GM12874 (cell line): ENCODE data around the gene KDM4B.

Source experiments
- TF ChIP-seq, protein P1 (sequence below): IDR thresholded peaks from 2 replicates; pipeline ENCODE4 v1.5.1; 2011; ENCODE audit warnings: low read depth, mild to moderate bottlenecking, control low read depth, low read length, moderate library complexity; ENCODE audit not compliant: insufficient read depth

Gene KDM4B

DNA sequence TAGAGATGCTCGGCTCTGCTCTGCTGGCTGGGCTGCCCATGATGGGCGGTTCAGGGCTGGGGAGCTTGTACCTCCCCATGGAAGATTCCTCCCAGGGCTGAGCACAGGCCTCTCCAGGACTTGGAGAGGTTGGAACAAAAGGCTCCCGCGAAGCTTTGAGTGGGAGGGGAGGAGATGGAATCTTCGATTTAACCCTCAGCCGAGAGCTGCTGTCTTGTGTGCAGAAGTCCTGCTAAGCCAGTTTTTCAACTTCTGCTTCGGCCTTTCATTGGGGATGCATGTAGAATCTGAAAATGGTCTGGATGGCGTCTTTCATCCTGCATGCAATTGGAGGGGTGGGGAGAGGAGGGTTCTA is 163.3 kb downstream of the KDM4B start:
- TF ChIP-seq, protein P1, sequence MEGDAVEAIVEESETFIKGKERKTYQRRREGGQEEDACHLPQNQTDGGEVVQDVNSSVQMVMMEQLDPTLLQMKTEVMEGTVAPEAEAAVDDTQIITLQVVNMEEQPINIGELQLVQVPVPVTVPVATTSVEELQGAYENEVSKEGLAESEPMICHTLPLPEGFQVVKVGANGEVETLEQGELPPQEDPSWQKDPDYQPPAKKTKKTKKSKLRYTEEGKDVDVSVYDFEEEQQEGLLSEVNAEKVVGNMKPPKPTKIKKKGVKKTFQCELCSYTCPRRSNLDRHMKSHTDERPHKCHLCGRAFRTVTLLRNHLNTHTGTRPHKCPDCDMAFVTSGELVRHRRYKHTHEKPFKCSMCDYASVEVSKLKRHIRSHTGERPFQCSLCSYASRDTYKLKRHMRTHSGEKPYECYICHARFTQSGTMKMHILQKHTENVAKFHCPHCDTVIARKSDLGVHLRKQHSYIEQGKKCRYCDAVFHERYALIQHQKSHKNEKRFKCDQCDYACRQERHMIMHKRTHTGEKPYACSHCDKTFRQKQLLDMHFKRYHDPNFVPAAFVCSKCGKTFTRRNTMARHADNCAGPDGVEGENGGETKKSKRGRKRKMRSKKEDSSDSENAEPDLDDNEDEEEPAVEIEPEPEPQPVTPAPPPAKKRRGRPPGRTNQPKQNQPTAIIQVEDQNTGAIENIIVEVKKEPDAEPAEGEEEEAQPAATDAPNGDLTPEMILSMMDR = no peak

DNA sequence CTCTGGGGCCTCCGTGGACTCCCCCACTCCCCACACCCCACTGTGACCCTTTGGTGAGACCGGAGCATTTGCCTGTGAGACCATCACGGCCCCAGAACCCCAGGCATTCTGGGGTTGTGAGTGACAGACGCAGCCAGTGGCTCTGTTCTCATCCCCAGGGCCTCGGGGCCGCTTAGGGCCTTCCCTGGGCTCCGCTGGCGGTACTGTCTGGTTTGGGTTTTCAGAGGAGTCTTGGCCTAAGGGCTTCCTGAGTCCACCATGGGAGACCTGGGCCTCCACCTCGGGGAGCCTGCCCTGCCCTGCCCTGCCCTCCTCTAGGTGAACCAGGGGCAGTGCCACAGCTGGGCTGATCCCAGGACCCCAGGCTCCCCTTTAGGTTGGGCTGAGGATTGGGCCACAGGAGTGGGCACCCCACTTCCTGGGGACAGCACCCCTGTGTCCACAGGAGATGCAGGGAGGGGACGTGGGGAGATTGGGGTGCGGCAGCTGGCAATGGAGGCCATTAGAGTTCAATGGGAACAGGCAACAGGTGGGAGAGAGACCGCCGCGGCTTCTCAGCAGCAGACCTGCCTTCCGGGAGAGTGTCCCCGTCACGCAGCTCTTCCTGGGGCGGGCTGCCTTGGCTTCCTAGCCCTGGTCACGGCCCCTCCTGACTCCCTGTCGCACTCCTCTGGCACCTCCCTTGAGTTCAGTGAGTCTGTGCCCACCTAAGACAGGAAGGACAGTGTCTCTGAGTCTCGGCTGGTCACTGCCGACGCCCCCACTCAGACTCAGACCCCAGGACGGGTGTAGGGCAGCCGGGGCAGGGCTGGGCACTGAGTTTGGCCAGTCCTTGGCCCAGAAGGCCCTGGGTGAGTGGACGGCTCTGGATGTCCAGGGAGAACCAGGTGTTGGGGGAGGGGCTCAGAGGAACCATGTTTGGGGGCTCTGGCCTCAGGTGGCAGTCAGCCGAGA is 164.1 kb downstream of the KDM4B start:
- TF ChIP-seq, protein P1 = no peak

GRCh38 chr19:5133986-5134595 is 165.2 kb downstream of the KDM4B start:
- TF ChIP-seq, protein P1 = no peak

- TF ChIP-seq, protein P1 = no peak
Observed at GRCh38 chr19:5134691-5135090, 165.8 kb downstream of the KDM4B start.

GRCh38 chr19:5136073-5136855 is 167.4 kb downstream of the KDM4B start:
- TF ChIP-seq, protein P1 = no peak

DNA sequence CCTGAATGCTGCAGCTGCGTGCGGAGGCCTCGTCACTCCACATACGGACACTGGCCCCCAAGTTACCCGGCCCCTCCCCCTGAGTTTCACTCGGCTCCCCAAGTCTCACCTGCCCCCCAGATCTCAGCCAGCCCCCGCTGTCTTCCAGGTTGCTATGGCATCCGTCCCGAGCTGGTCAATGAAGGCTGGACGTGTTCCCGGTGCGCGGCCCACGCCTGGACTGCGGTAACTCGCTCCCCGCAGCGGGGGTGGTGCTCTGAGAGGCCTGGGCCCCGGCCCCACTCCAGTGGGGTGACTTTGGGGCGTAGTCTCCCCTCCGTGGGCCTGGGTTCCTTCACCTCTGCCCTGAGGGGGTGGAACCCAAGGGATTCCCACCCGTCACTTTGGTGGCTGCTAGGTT is 168.2 kb downstream of the KDM4B start:
- TF ChIP-seq, protein P1 = no peak

- TF ChIP-seq, protein P1 = peak; percentile 32; the same call in 1 of the 2 replicates
Observed at GRCh38 chr19:5137571-5138124, 168.7 kb downstream of the KDM4B start.
